Posterior vena cava (tissue), 2 donors: ENCODE data around the gene GREB1L. TPM values are rescaled to one million over a fixed set of nuclear protein-coding genes. Genes with fewer than 3 reads are reported as not detected.
"Not testable (repeated sequence)": the region's sequence is repeated elsewhere in the genome, so short reads cannot be mapped to it uniquely, and the experiment has no call there.

Source experiments
- DNase-seq: peaks from one replicate; pipeline ENCODE4 v3.0.0-alpha.2; 2020; ENCODE audit warnings: low spot score
- intact Hi-C, 2 donors: fragments of 100-400 bp; cut with DNase I; formaldehyde crosslinking; loops; one replicate each; pipeline versions ENCODE4 v1.14.1 to v1.14.2; 2022 to 2023
- total RNA-seq, 2 donors: library from RNA; stranded (reverse); fragmentation: NEBNext Ultra II Directional; extraction: Animal tissue kit (Norgen Biotek cat#: 25700); gene quantifications; one replicate each; pipeline ENCODE4 v1.2.1, GENCODE V29; 2021
- donor health status: DM: yes; HTN: yes; CAD: no.
- donor health status: DM: yes; HTN: yes; CAD: no.

Gene GREB1L
- total RNA-seq, 2 donors from 2014 or later: 1.0 to 3.3 TPM

DNA sequence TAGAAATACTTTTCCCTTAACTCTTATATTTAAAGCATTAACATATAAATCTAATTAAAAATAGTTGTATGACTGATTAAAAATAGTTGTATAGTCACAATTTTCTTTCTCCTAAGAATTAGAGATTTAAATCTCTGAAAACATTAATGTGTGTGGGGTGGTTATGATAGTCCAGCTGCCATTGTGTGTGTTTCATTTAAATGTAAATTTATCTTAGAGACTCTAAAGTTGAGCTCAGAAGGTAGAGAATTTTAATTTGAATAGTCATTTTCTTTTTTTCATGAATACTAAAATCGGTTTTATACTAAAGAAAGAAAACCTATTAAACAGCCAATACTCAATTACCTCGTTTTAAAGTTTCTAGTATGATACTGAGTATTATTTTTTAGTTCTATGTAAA is 18.6 kb downstream of the GREB1L start:
- DNase-seq: no peak
- intact Hi-C loops: loop anchor here in 1 of 2 donors (2.0 kb wide), 1 partner anchor 36 kb away; no protein-coding TSS in a partner anchor

DNA sequence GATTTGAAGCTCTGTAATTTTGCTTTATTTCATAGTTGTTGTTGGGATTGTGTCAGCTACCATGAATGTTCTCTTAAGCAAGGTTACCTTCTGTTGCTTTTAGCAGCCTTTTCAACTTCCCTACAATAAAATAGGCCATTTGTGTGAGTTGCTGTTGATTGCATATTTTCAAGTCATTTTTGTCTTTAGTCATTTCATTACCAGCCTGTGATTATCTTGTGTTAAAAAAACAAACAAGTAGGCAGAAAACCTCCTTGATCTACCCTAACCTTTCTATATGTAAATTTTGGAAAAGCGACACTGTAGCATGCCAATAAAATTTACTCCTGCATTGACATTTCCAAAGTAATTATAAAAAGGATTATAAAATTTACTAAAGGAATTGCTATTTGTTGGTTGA is 19.3 kb downstream of the GREB1L start:
- intact Hi-C loops: loop anchor here in 1 of 2 donors (2.0 kb wide), 1 partner anchor 37 kb away; no protein-coding TSS in a partner anchor
- no peak for DNase-seq

DNA sequence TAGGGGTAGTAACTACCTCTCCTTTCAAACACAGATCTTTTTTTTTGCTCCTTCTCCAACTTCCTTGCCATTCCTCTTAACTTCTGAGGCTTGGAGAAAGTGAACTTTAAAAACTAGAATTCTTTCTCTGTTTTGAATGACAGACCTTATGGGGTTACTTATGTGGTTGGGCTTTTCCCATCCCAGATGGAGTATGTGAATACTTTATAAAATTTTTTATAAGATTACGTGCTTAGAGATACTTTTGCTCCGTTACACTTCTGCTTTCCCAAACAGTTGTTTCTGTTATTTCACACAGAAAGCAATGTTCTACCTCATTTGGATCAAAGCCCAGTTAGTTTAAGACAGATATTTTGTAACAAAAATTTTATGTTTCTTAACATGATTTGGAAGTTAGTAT is 20.2 kb downstream of the GREB1L start:
- DNase-seq: no peak
- intact Hi-C loops: no loop called here

DNA sequence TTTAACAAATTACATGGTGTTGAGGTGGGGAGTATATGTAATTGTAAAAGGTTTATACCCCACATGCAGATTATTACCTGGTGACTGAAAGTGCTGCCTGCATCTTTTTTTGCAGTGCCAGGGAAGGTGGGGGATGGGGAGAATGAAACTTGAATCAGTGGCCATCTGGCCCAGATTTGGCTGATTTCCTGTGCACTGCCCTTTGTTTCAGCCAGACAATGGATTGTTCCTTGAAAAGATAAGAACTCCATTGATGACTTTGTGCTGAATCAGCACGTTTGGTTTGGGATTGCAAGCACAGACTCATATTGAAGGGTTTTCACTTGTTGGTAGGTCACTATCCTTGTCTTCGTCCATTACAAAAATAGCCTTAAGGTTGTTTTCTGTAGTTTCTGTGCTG is 20.9 kb downstream of the GREB1L start:
- intact Hi-C loops: no loop called here
- no peak for DNase-seq

DNA sequence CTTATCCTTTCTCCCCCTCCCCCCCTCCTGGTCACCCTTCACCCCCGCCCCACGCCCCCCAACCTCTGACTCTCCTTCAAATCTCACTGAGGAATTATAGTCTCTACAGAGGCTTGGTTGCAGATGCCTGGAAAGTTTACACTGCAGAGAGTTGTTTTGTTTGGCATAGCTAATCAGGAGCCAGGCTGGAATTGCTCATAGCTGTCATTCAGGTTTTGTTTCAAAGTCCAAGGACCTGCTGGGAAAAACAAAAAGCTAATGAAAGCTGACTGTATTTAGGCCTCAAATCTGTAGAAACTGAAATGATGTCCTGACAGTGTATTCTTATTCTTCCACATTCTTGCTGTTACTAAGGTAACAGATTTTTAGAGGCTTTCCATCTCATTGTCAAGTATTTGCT is 22.6 kb downstream of the GREB1L start:
- intact Hi-C loops: no loop called here
- DNase-seq: no peak

DNA sequence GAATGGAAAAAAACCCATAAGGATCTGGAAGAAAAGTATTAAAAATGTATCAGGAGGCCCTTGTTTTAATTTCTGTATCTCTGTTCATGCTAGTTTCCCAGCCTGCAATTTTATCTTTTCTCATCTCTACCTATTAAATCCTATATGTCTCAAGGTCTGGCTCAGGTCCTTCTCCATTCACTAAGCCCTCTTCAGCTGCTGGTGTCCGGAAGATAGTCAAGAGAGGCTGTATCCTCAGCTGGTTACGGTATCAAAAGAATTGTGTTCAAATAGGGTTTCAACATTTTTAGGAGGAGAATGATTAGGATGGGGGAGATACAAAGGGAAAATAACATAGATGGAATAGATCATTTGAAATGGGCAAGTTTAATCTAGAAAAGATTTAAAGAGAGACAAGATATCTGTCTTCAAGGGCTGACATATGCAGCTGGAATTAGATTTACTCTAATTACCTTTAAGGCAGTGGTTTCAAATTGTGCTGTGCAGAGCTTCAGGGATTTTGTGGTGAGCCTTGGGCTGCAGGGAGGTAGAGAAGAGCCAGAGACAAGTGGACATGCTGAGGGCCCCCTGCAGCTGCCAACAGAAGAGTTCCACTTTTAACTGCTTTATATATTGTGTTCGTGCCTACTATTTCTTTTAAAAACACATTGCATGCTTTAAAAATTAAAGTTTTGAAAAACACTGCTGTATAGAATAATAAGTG is 24.1 kb downstream of the GREB1L start:
- intact Hi-C loops: no loop called here
- DNase-seq: no peak

DNA sequence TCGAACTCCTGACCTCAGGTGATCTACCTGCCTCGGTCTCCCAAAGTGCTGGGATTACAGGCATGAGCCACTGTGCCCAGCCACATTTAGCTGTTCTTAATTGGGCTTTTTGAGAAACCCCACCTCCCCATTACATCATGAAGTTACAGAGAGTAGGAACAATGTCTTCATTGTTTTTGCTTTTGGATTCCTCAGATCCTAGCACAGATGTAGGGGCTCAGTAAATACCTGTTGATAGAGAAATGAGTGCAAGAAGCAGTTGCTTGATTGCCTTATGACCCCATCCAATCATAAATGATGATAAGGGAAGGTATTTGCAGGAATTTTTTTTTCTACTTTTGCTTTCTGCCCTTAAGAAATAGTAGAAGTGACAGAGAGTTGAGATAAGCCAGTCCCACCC is 25.4 kb downstream of the GREB1L start:
- intact Hi-C loops: no loop called here
- no peak for DNase-seq

DNA sequence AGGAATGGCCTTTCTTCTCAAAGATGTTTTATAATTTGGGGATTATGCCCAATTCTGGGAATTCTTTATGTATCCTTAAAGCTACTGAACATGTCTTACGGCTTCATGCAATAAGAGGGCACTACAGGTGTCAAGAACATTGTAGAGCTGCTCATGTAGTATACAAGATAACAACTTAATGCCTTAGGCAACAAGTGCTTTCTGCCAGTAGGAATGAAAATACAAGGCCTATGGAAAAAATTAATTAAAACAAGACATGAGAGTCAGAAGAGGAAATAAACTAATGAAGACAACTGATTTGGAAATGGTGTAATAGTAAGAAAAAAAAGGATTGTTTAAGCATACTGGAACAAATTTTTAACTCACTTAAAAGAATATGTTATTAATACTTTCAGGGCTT is 27.3 kb downstream of the GREB1L start:
- intact Hi-C loops: no loop called here
- DNase-seq: no peak

DNA sequence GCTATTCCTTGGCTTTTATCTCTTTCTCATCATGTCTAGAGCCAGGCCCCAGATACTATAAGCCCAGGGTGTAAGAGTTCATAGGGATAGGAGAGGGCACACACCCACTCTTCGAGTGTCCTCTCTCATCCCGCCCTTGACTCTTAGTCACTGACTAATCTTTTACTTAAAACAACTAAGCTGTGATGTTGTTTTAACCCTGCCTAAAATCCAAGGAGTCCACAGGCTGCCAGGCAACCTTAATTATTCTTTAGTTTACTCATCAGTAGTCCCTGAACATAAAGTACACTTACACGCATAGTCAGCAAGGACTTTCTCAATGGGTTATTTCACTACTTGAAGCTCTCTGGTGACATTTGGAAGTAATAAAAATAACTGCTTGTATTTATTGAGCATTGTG is 28.4 kb downstream of the GREB1L start:
- no peak for DNase-seq
- intact Hi-C loops: no loop called here

DNA sequence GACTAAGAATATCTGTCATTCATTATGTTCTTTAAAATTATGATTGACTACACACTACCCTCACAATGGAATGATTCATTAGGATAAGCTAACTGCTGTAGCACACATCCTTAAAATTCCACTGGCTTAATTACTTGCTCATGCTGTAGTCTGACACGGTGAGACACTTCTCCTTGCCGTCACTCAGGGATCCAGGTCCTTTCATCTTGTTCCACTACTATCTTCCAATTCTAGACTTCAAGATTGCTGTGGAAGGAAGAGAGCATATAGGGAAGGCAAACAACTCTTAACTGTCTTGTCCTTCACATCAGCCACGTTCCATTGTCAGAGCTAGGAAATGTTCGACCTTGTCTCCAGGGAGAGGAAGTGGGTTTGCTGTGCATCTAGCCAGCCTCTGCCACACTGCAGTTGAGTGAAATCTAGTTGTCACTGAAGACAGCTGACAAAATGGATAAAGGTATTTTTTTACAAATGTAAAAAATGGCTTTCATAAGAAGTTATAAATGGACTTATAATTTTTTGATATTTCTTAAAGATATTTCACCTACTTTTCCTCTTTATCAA is 30.1 kb downstream of the GREB1L start:
- DNase-seq: no peak
- intact Hi-C loops: no loop called here

DNA sequence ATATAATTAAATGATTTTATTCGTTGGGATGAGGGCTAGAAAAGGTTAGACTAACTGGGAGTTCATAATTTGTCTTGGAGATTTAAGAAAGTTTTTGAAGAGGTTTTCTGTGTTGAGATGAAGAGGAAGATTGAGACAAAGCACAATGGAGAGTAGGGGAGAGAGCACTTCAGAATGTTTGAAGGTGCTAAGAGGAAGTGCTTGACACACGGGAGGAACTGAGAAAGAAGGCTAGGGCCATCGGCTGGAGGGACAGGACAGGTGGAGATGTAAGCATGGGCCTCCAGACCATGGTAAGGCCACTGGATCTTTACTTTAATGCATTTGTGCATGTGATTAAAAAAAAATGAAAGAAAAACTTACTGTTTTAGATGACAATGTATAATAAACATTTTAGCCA is 31.5 kb downstream of the GREB1L start:
- no peak for DNase-seq
- intact Hi-C loops: no loop called here

DNA sequence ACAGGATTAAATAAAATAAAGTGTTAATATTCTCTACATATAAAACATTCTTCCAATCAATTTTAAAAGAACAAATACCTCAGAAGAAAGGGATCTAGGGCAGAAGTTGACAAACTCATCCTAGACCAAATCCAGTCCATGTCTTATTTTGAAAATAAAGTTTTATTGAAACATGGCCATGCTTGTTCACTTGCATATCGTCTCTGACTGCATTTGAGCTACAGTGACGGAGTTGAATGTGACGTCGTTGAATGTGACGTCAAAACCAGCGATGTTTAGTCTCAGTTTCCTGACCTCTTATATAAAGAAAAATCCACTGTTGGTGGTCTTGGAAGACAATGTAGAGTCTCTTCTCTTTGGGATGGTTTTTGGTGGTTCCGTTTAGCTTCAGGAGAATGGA is 33.6 kb downstream of the GREB1L start:
- DNase-seq: no peak
- intact Hi-C loops: no loop called here

DNA sequence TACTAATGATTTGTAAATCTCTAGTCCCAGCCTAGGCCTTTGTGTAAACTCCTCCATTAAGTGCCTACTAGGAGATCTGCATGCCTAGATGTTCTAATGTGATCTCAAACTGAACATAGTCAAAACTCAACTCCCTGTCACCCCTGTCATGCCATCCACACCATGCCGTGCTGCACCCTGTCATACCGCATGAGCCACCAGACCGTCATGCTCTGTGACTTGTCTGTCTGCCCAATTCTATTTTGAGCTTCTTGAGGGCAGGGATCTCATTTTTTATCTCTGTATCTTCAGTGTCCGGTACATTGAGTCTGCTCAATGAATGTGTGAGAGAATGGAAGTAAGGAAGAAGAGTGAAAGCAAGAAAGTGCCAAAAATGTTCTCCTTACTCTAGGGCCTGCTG is 35.5 kb downstream of the GREB1L start:
- intact Hi-C loops: no loop called here
- DNase-seq: no peak

DNA sequence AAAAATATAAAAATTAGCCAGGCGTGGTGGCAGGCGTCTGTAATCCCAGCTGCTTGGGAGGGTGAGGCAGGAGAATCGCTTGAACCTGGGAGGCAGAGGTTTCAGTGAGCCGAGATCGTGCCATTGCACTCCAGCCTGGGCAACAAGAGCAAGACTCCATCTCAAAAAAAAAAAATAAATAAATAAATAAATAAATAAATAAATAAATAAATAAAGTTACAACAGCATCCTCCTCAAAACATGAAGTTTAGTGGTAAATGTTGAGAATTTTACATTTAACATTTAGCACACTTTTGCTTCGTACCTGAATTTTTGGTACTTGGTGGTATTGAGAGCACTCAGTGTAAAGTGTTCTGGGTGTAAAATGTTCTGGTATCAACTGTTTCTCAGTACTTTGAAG is 36.2 kb downstream of the GREB1L start:
- intact Hi-C loops, DNase-seq: not testable (repeated sequence)

DNA sequence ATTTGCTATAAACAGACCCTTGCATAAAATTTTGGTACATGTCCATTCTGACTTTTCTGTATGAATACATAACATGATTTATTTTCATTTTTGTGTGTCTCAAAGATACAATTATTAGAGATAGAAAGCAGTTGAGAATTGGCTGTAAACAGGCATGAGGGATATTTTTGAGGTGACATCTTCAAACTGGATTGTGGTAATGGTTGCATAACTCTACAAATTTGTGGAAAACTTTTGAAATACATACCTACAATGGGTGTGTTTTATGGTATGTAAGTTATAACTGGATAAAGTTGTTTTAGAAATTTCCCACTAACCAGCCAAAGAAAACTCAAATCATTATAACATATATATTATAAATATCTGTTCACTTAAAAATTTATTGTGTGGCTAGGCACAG is 39.6 kb downstream of the GREB1L start:
- intact Hi-C loops: no loop called here
- DNase-seq: no peak

DNA sequence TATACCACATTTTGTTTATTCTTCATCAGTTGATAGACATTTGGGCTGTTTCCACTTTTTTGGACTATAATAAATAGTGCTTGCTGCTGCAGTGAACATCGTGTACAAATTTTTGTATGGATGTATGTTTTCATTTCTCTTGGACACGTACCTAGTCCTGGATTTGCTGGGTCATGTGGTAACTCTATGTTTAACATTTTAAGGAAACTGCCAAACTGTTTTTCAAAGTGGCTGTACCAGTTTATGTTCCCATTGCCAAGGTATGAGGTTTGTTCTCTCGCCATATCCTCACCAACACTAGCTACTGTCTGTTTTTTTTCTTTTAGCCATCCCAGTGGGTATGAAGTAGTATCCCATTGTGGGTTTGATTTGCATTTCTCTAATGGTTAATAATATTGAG is 42.5 kb downstream of the GREB1L start:
- intact Hi-C loops: no loop called here
- no peak for DNase-seq

DNA sequence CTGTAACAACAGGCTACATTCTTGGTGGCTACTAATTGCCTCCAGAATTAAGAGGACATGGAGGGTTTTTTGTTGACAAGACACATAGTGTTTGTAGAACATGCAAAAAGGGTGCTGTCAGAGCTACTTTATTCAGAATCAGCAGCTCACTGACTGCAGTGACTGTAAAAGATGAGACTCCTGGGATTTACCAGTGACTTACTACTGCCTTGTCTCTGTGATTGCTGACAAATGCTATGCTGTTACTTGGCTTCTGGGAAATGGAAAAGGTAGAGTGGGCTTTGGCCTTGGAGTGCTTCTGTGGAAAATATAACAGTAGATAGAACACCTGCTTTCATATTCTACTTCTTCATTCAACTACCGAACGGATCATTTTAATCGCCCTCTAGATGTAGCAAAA is 47.8 kb downstream of the GREB1L start:
- DNase-seq: no peak
- intact Hi-C loops: no loop called here

DNA sequence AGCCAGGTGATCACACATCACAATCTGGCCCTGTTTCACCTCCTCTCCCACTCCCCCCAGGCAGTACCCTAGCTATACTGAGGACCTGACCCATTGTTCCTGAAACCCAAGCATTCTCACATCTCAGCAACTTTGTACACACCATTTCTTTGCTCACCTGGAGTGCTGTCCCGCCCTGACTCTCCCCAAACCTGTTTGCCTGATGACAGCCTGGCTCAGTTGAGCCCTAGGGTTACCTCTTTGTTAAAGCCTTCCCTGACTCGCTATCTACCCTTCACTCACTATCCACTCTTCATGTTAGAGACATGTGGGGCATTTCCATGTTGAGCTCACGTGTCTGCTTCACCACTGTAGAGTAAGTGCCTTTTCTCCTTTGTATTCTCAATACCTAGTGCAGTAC is 49.1 kb downstream of the GREB1L start:
- DNase-seq: no peak
- intact Hi-C loops: no loop called here

DNA sequence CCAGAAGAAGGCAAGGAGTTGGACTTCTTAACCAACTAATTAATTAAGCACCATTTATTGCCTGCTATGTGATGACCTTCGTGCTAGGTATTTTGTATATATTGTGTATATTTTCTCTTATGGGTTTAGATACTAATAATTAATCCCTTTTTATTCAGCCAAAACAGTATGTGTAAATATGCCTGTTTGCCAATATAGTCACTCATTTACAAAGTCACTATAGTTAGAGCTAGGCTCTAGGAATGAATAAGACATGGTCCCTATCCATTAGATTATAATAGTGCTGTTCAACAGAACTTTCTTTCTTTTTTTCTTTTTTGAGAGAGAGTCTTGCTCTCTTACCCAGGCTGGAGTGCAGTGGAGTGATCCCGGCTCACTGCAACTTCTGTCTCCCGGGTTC is 51.4 kb downstream of the GREB1L start:
- no peak for DNase-seq
- intact Hi-C loops: no loop called here

DNA sequence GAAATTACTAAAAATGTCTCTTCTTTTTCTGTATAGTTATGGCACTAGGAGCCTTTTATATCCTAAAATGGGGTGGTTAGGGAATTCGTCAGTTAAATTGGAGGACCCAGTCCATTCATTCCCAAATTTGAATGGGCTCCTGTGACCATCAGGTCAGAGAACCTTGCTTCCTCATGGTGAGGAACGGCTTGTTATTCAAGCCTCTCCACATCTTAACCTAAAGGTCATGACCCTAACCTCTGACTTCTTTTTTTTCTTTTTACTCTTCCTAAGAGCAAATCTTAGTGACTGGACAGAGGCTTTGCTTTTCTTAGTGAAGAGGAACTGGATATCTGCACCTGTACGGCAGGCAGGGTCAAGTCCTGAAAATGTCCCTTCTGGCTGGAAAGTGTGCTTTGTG is 53.1 kb downstream of the GREB1L start:
- intact Hi-C loops: no loop called here

DNA sequence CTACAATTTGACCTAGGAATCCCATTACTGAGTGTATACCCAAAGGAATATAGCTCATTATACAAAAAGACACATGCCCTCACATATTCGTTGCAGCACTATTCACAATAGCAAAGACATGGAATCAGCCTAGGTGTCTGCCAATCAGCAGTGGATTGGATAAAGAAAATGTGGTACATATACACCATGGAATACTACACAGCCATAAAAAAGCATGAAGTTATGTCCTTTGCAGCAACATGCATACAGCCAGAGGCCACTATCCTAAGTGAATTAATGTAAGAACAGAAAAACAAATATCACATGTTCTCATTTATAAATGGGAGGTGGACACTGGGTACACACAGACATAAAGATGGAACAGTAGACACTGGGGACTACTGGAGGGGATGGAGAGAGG is 54.0 kb downstream of the GREB1L start:
- DNase-seq: no peak
- intact Hi-C loops: no loop called here

More for the DNA sequence above, 53.1 kb downstream of the GREB1L start:
- DNase-seq: no peak
